ENCODE data around the gene SLC7A4. TPM values are rescaled to one million over a fixed set of nuclear protein-coding genes. Genes with fewer than 3 reads are reported as not detected.

The SLC7A4 gene
- polyA plus RNA-seq, 1 of the 3 experiments (the other 2 are of a cell fraction), result 0.02 TPM

- Histone ChIP-seq H3K9me2 (no peaks in the 10 kb centered on the region), H3K36me3 (replicated peaks in 1 of 2; ENCODE audit: control insufficient read depth in 1 of 2, insufficient read depth in 2 of 2, low read length in 1 of 2) (peaks cover 7 to 64% of the 10 kb centered on the region in 2 experiments), H3K27ac (ENCODE audit: low read depth in 2 of 2, low read length in 1 of 2) (no peak overlapping the region), H3K4me2 (no peak overlapping the region), H2AFZ (ENCODE audit: low read depth) (no peak overlapping the region), H3K9ac (no peak overlapping the region), H3K9me3 (no peaks in the 10 kb centered on the region), H3K4me1 (ENCODE audit: control insufficient read depth in 1 of 2, insufficient read depth in 2 of 2, low read depth in 1 of 2, low read length in 1 of 2) (peaks cover 12 to 21% of the 10 kb centered on the region in 2 experiments; a peak in 3 of 4 replicates), H3K27me3 (ENCODE audit: insufficient read depth) (no peaks in the 10 kb centered on the region), H3F3A (replicated peaks; ENCODE audit: insufficient read depth) (peaks cover 7% of the 10 kb centered on the region), H4K20me1 (ENCODE audit: insufficient read depth) (0 out of 2 replicates have a peak, but pooled peaks cover 5% of the 10 kb centered on the region), H3K79me2 (ENCODE audit: insufficient read depth) (peaks cover 16% of the 10 kb centered on the region), H3K4me3 (ENCODE audit: low read depth in 2 of 2, low read length in 1 of 2) (no peak overlapping the region)
- POLR2A ChIA-PET, result interaction anchor here (1.4 kb wide), 1 partner anchor 19 kb away, joined by 3 read pairs; the partner anchor contains the start of gene P2RX6
- WGBS (ENCODE audit: low lambda C conversion rate), result 100% methylated on average over 1 of the region's 10 CpGs
- DNase-seq, result no peak
- CTCF ChIA-PET, result no interaction called here
- no peak for TF ChIP-seq FOXM1 (IDR thresholded peaks at IDR 0.05; ENCODE audit: low read depth)
- no peak for TF ChIP-seq USF1 (IDR thresholded peaks at IDR 0.05; ENCODE audit: borderline replicate concordance, low read depth)
- no peak for TF ChIP-seq RFX5 (IDR thresholded peaks at IDR 0.05; ENCODE audit: low read length)
- no peak for TF ChIP-seq MEF2A (IDR thresholded peaks at IDR 0.05; ENCODE audit: borderline replicate concordance, low read depth)
- no peak for TF ChIP-seq REST (IDR thresholded peaks at IDR 0.05; ENCODE audit: low read depth, low read length)
- no peak for TF ChIP-seq SIN3A (IDR thresholded peaks at IDR 0.05; ENCODE audit: borderline replicate concordance, low read depth, low read length)
- no peak for TF ChIP-seq TEAD4 (IDR thresholded peaks at IDR 0.05; ENCODE audit: borderline replicate concordance, insufficient read depth)
- no peak for TF ChIP-seq RAD21 (IDR thresholded peaks at IDR 0.05; ENCODE audit: low read length)
- no peak for TF ChIP-seq CTCF (IDR thresholded peaks at IDR 0.05)
- no peak for TF ChIP-seq NRF1 (IDR thresholded peaks at IDR 0.05; ENCODE audit: low read depth, low read length)
- TF ChIP-seq TCF12 (IDR thresholded peaks at IDR 0.05), result no peak
- TF ChIP-seq USF2 (IDR thresholded peaks at IDR 0.05; ENCODE audit: borderline replicate concordance, low read depth, low read length), result no peak
These were observed 36.3 kb downstream of the SLC7A4 start for GRCh38 chr22:20996031-20996410.

Measured in SK-N-SH (cell line).